GM12864 (cell line): ENCODE results near the gene FAM3B.

Source experiments
- DNase-seq: peaks from one replicate; pipeline ENCODE4 v3.0.0-alpha.2; 2011; ENCODE audit warnings: low read depth
- H3K4me3 ChIP-seq: 2 replicates; pipeline ENCODE4 v1.5.1; 2011; ENCODE audit warnings: mild to moderate bottlenecking, low read depth, low read length, control low read depth
- CTCF ChIP-seq: IDR thresholded peaks from 2 replicates; pipeline ENCODE4 v1.5.1; 2011; ENCODE audit warnings: low read depth, mild to moderate bottlenecking, moderate library complexity, low read length, control low read depth, inconsistent platforms; ENCODE audit errors: missing control alignments

FAM3B gene

GRCh38 chr21:41319273-41319672 lies 2.7 kb downstream of the FAM3B start:
- H3K4me3 ChIP-seq, result no peak overlapping the region
- DNase-seq, result no peak
- no peak for TF ChIP-seq CTCF

GRCh38 chr21:41321211-41321907 lies 4.8 kb downstream of the FAM3B start:
- no peak overlapping the region for H3K4me3 ChIP-seq
- no peak for DNase-seq
- TF ChIP-seq CTCF, result no peak

- no peak for TF ChIP-seq CTCF
- no peak for DNase-seq
- H3K4me3 ChIP-seq, result no peak overlapping the region
Observed at GRCh38 chr21:41321908-41322495, 5.4 kb downstream of the FAM3B start.

- TF ChIP-seq CTCF, result no peak
- no peak for DNase-seq
- H3K4me3 ChIP-seq, result no peak overlapping the region
Observed at GRCh38 chr21:41322496-41323382, 6.1 kb downstream of the FAM3B start.

- no peak for TF ChIP-seq CTCF
- no peak for DNase-seq
Observed at GRCh38 chr21:41325138-41325912, 8.7 kb downstream of the FAM3B start.

GRCh38 chr21:41326414-41327080 lies 9.9 kb downstream of the FAM3B start:
- no peak for TF ChIP-seq CTCF
- no peak for DNase-seq
- no peak overlapping the region for H3K4me3 ChIP-seq

More at GRCh38 chr21:41325138-41325912, 8.7 kb downstream of the FAM3B start:
- H3K4me3 ChIP-seq, result no peak overlapping the region
